NCI-H748 treated with DMSO at 0.1 percent for 48 hours (cell line): Measurements from ENCODE around the gene CLDN10.
"Not testable (repeated sequence)": the region's sequence is repeated elsewhere in the genome, so short reads cannot be mapped to it uniquely, and the experiment has no call there.

ENCODE experiments used
- DNase-seq: peaks from one replicate; lab custom pipeline; 2025; lab: John Stamatoyannopoulos, UW

The CLDN10 gene

GRCh38 chr13:95552539-95553441, at the start of gene CLDN10:
Gene CLDN10, plus strand, starts transcription at chr13:95552720. Its CDS starts 34 bp downstream, at chr13:95552754.
- no peak for DNase-seq

GRCh38 chr13:95503662-95504061, 48.9 kb upstream of the CLDN10 start:
- DNase-seq, result no peak

GRCh38 chr13:95505265-95505664, 47.3 kb upstream of the CLDN10 start:
- DNase-seq, result no peak

- DNase-seq, result no peak
Measured at GRCh38 chr13:95505986-95506385, 46.5 kb upstream of the CLDN10 start.

- DNase-seq, result no peak
Measured at GRCh38 chr13:95507991-95508390, 44.5 kb upstream of the CLDN10 start.

- DNase-seq, result no peak
Measured at GRCh38 chr13:95508996-95509395, 43.5 kb upstream of the CLDN10 start.

GRCh38 chr13:95509521-95510310, 42.8 kb upstream of the CLDN10 start:
- no peak for DNase-seq

- DNase-seq, result no peak
Measured at GRCh38 chr13:95510950-95511349, 41.6 kb upstream of the CLDN10 start.

- DNase-seq, result no peak
Measured at GRCh38 chr13:95512424-95512823, 40.1 kb upstream of the CLDN10 start.

- no peak for DNase-seq
Measured at GRCh38 chr13:95512957-95513356, 39.6 kb upstream of the CLDN10 start.

- DNase-seq, result not testable (repeated sequence)
Measured at GRCh38 chr13:95515606-95516005, 36.9 kb upstream of the CLDN10 start.

- DNase-seq, result no peak
Measured at GRCh38 chr13:95516021-95516420, 36.5 kb upstream of the CLDN10 start.

GRCh38 chr13:95516492-95516891, 36.0 kb upstream of the CLDN10 start:
- DNase-seq, result no peak

GRCh38 chr13:95523598-95523997, 28.9 kb upstream of the CLDN10 start:
- no peak for DNase-seq

- DNase-seq, result no peak
Measured at GRCh38 chr13:95524264-95524901, 28.1 kb upstream of the CLDN10 start.

GRCh38 chr13:95527955-95528354, 24.6 kb upstream of the CLDN10 start:
- DNase-seq, result no peak

- peak; percentile 23 for DNase-seq
Measured at GRCh38 chr13:95530178-95530577, 22.3 kb upstream of the CLDN10 start.

GRCh38 chr13:95533545-95534160, 18.9 kb upstream of the CLDN10 start:
- DNase-seq, result no peak

GRCh38 chr13:95535243-95535642, 17.3 kb upstream of the CLDN10 start:
- no peak for DNase-seq

- DNase-seq, result peak; percentile 52
Measured at GRCh38 chr13:95536632-95537241, 15.8 kb upstream of the CLDN10 start.

- no peak for DNase-seq
Measured at GRCh38 chr13:95540888-95541287, 11.6 kb upstream of the CLDN10 start.

- DNase-seq, result no peak
Measured at GRCh38 chr13:95541308-95541707, 11.2 kb upstream of the CLDN10 start.
